Activated CD4-positive, alpha-beta T cell treated with anti-CD3 and anti-CD28 coated beads, Interleukin-2, amount 10 ng/mL, durations not matched to agents 7 days and 5 days (primary cell): Measurements from ENCODE around the gene ANKFN1. TPM values are rescaled to one million over a fixed set of nuclear protein-coding genes. Genes with fewer than 3 reads are reported as not detected.

Experiments
- CTCF ChIA-PET: fragments of 350-600 bp; sonication (Branson Sonifier 250); formaldehyde crosslinking; loops from one replicate; lab custom pipeline; 2021; ENCODE audit warnings: antibody characterized with exemption; lab: Charles Lee
- POLR2A ChIA-PET: fragments of 350-600 bp; sonication (Branson Sonifier 250); formaldehyde crosslinking; loops from one replicate; lab custom pipeline; 2021; ENCODE audit warnings: antibody characterized with exemption; lab: Charles Lee
- DNase-seq: peaks from one replicate; pipeline ENCODE4 v3.0.0-alpha.2; 2020
- H3K27ac Mint-ChIP-seq: one replicate; pipeline ENCODE4 v1.8.0; 2021; ENCODE audit warnings: mild to moderate bottlenecking, moderate library complexity, mixed read lengths
- H3K27me3 Mint-ChIP-seq: one replicate; pipeline ENCODE4 v1.8.0; 2021; ENCODE audit warnings: mixed read lengths
- H3K36me3 Mint-ChIP-seq: one replicate; pipeline ENCODE4 v1.8.0; 2021; ENCODE audit warnings: low read depth, mixed read lengths
- H3K4me1 Mint-ChIP-seq: one replicate; pipeline ENCODE4 v1.8.0; 2021; ENCODE audit warnings: mixed read lengths
- H3K4me3 Mint-ChIP-seq: one replicate; pipeline ENCODE4 v1.8.0; 2021; ENCODE audit warnings: mild to moderate bottlenecking, moderate library complexity, mixed read lengths
- H3K9me3 Mint-ChIP-seq: one replicate; pipeline ENCODE4 v1.8.0; 2021; ENCODE audit warnings: mixed read lengths
- total RNA-seq, 2 experiments: library from RNA; stranded (reverse); gene quantifications; one replicate each; pipeline ENCODE4 v1.2.3, GENCODE V29; 2021

Gene ANKFN1
- total RNA-seq, 2 experiments from 2014 or later: not detected

DNA sequence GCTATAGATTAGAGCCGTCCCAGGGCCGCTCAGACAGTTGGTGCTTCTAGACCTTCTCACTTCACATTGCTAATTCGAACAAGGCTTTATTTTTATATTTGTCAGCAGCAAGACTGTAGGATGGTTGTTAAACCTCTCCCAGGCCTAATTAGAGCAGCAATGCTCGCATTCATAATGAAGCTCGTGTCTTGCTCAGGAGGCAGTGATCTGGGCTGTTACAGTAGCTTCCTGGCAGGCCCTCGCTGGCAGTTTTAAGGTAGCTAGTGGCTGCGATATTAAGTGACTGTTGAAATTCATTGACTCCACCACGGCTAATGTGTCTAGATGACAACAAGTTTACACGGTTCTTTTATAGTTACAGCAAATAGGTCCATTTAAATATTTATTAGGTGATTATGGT, 23.2 kb upstream of the ANKFN1 start:
- Mint-ChIP-seq H3K4me1 (no peaks in the 10 kb centered on the region), H3K27ac (no peak overlapping the region), H3K27me3 (peaks cover 10% of the 10 kb centered on the region), H3K36me3 (no peaks in the 10 kb centered on the region), H3K9me3 (no peaks in the 10 kb centered on the region), H3K4me3 (no peak overlapping the region)
- ChIA-PET CTCF (interaction anchor here (0.9 kb wide), 1 partner anchor 17 kb away, joined by 3 read pairs; no protein-coding TSS in a partner anchor), POLR2A (no interaction called here)
- no peak for DNase-seq

DNA sequence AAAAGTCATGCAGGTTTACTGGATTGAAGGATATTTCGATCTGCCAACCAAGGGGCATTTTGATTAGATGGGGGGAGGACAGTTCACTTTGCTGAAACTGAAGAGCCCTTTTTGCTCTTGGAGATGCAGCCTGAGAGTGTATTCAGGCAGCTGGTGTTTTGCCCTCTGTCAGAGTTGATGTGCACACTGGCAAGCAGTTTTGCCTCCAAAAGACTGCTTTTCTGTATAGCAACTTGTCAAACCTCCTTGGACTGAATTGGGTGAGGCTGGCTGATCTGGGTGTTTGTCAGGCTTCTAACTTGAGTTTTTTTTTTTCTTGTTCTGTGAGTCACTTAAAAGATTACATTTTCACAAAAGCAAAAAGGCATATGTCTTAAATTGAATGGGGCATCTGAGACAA, 22.6 kb upstream of the ANKFN1 start:
- no peak overlapping the region for H3K27ac Mint-ChIP-seq
- ChIA-PET CTCF (interaction anchor here (0.9 kb wide), 1 partner anchor 16 kb away, joined by 3 read pairs; no protein-coding TSS in a partner anchor), POLR2A (no interaction called here)
- H3K4me3 Mint-ChIP-seq: no peak overlapping the region
- peaks cover 10% of the 10 kb centered on the region for H3K27me3 Mint-ChIP-seq
- no peaks in the 10 kb centered on the region for H3K9me3 Mint-ChIP-seq
- H3K4me1 Mint-ChIP-seq: no peaks in the 10 kb centered on the region
- no peaks in the 10 kb centered on the region for H3K36me3 Mint-ChIP-seq
- no peak for DNase-seq

DNA sequence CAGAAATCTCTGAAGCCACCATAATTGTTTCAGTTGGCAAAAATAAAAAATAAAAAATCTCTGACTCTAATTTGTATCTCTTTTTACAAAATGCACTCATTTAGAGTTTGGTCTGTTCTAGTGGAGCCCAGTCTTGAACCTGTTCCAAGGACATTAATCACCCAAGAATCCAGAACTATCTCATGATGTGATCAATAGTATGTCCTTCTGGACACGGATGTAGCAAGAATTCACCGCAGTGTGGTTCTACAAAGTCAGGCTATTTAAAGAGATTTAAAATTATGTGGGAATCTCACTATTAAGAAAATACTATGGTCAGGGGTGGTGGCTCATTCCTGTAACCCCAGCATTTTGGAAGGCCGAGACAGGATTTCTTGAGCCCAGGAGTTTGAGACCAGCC, 21.8 kb upstream of the ANKFN1 start:
- no peaks in the 10 kb centered on the region for H3K9me3 Mint-ChIP-seq
- peaks cover 12% of the 10 kb centered on the region for H3K27me3 Mint-ChIP-seq
- H3K4me3 Mint-ChIP-seq: no peak overlapping the region
- H3K36me3 Mint-ChIP-seq: no peaks in the 10 kb centered on the region
- no peak for DNase-seq
- H3K4me1 Mint-ChIP-seq: no peaks in the 10 kb centered on the region
- ChIA-PET CTCF (no interaction called here), POLR2A (no interaction called here)
- H3K27ac Mint-ChIP-seq: no peak overlapping the region

DNA sequence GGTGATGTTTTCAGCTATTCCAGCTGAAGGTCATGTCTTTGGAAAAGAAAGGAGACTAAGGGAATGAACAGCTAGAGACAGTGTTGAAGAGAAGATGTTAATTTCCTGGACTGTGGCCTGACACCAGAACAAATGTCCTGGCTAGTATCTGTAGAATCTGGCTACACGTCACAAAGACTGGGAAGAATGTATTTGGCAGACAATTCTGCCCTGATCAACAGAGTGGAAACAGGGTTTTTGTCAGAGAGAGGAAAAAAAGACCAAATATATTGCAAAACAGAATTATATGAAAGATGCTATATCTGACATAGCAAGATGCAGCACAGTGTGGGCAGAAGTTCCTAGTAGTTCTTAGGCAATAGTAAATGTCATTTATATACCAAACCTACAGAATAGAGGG, 17.0 kb upstream of the ANKFN1 start:
- CTCF ChIA-PET: no interaction called here
- POLR2A ChIA-PET: no interaction called here

DNA sequence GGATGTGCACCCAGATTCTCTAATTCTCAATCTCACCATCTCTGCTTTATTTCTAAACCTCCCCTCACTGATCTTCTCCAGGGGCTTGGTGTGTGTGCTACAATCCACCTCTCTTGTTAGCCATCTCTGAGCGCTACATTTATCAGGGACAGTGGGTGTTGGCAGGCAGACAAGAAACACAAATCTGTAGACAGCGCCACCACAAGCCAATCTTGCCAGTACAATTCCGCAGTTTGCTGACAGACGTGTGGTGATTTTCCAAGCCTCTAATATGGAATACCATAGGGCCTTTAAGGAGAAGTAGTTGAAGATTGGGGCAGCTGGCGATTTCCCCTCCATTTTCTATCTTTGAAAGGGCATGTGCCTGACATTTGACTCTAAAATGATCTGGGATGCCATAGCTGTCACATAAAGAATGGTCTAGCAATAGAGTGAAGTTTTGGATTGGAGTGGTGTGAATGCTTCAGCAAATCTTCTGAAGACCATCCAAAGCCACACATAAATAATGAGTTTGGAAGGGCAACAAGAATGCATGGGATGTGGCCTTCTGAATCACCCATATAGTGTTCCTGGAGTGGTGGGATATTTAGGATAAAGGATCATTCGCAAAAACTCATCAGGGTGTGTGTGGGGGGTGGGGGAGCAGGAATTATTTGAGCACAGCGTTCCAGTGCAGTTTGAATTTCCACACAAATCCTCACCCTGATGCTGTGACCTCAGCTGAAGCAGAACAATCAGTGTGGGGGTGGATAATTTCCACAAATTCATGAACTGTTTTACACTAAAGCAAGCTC, 12.0 kb upstream of the ANKFN1 start:
- no peaks in the 10 kb centered on the region for H3K36me3 Mint-ChIP-seq
- no peaks in the 10 kb centered on the region for H3K4me1 Mint-ChIP-seq
- no peaks in the 10 kb centered on the region for H3K9me3 Mint-ChIP-seq
- no peak for DNase-seq
- peaks cover 8% of the 10 kb centered on the region for H3K27me3 Mint-ChIP-seq
- ChIA-PET POLR2A (no interaction called here), CTCF (no interaction called here)
- H3K4me3 Mint-ChIP-seq: no peak overlapping the region
- no peak overlapping the region for H3K27ac Mint-ChIP-seq

More for the DNA sequence above, 17.0 kb upstream of the ANKFN1 start:
- Mint-ChIP-seq H3K36me3 (no peaks in the 10 kb centered on the region), H3K4me3 (no peak overlapping the region), H3K27me3 (peaks cover 9% of the 10 kb centered on the region), H3K4me1 (no peaks in the 10 kb centered on the region), H3K27ac (no peak overlapping the region), H3K9me3 (no peaks in the 10 kb centered on the region)
- DNase-seq: no peak

DNA sequence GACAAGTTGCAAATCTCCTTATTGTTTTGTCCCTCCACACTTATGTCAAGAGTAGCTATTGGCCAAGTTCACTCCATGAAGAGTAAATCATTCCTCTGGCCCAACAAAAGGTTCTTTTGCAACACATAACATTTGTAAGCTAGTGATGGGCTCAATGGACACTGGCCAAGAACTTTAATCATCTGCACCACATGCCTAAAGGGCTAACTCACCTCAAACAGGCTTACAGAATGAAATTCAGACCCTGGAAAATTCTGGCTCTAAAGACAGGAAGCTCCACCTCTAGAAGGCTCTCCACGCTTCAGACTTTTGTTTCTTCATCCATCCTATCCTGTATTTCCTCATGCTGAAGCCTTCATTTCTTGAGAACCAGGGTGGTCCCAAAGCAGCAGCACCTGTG, 10.9 kb upstream of the ANKFN1 start:
- Mint-ChIP-seq H3K4me1 (no peaks in the 10 kb centered on the region), H3K4me3 (no peak overlapping the region), H3K27ac (no peak overlapping the region), H3K9me3 (no peaks in the 10 kb centered on the region), H3K27me3 (peaks cover 2% of the 10 kb centered on the region), H3K36me3 (no peaks in the 10 kb centered on the region)
- ChIA-PET POLR2A (no interaction called here), CTCF (no interaction called here)
- DNase-seq: no peak

DNA sequence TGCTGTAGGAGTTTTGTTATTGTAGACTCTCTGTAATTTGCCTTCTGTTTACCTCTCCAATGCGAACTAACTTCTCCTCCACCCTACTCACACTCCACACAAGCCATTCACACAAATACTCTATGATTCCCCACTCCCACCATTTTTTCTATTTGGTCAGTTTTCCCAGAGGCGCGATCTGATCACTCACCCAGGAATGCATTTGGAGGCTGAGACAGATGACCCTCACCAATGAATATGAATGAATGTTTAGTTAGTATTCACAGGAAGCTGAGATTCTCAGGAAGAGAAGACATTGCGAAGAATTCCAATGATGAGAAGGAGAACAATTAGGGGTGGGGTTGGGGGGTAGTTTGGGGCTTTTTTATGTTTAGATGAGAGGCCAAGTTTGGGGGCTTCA, 10.5 kb upstream of the ANKFN1 start:
- no peaks in the 10 kb centered on the region for H3K9me3 Mint-ChIP-seq
- H3K36me3 Mint-ChIP-seq: no peaks in the 10 kb centered on the region
- no peak overlapping the region for H3K4me3 Mint-ChIP-seq
- CTCF ChIA-PET: no interaction called here
- no peak for DNase-seq
- H3K4me1 Mint-ChIP-seq: no peaks in the 10 kb centered on the region
- POLR2A ChIA-PET: no interaction called here
- H3K27me3 Mint-ChIP-seq: no peaks in the 10 kb centered on the region
- H3K27ac Mint-ChIP-seq: no peak overlapping the region

DNA sequence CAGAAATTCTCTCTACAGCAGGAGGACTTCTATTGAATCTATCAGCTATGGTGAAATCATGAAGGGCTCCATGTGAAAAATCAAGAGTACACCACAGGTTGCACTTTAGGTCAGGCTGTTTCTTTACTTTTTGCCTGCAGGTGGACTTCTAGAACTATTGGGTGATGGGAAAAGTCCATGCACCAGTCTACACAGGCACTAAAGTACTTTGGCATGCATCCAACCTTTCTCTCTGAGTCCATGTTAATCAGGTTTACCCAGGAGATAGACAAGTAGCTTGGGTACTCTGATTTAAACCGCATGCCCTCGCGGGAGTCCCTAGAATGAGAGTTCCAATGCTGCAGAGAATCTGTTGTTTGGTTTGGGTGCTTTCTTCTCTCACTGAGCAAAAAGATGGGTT, 9.1 kb upstream of the ANKFN1 start:
- no peaks in the 10 kb centered on the region for H3K9me3 Mint-ChIP-seq
- no peaks in the 10 kb centered on the region for H3K36me3 Mint-ChIP-seq
- no peaks in the 10 kb centered on the region for H3K27me3 Mint-ChIP-seq
- H3K4me1 Mint-ChIP-seq: no peaks in the 10 kb centered on the region
- no peak for DNase-seq
- CTCF ChIA-PET: no interaction called here
- no peak overlapping the region for H3K4me3 Mint-ChIP-seq
- POLR2A ChIA-PET: no interaction called here
- no peak overlapping the region for H3K27ac Mint-ChIP-seq

DNA sequence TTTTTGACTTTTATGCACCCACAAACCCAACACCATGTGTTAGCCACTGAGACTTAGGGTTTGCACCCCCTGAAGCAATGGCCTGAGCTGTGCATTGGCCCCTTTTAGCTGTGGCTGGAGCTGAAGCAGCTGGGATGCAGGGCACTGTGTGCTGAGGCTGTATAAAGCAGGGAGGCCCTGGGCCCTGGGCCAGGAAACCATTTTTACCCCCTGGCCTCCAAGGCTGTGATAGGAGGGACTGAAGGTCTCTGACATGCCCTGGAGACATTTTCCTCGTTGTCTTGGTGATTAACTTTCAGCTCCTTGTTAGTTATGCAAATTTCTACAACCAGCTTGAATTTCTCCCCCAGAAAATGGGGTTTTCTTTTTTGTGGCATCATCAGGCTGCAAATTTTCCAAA, 6.7 kb upstream of the ANKFN1 start:
- Mint-ChIP-seq H3K4me1 (no peaks in the 10 kb centered on the region), H3K4me3 (no peak overlapping the region), H3K27me3 (peaks cover 2% of the 10 kb centered on the region), H3K36me3 (no peaks in the 10 kb centered on the region), H3K27ac (no peak overlapping the region), H3K9me3 (no peaks in the 10 kb centered on the region)
- DNase-seq: no peak
- ChIA-PET CTCF (interaction anchor here (0.8 kb wide), 1 partner anchor 16 kb away, joined by 3 read pairs; no protein-coding TSS in a partner anchor), POLR2A (no interaction called here)

DNA sequence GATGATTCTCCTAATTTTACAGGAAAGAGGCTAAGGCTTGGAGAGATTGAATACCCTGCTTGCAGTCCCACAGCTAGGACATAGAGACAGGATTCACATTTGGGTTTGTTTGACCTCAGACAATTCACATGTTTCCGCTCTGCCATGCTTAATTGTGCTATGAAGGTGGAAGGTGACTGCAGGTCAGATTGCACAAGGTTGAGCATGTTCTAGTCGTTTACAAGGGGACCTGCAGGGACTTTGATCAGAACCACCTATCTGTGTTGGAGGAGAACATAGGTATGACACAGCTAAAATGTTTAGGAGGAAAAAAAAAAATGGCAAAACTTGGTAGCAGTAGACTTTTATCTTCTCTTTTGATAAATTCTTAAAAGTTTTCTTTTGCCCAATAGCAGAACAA, 4.9 kb upstream of the ANKFN1 start:
- Mint-ChIP-seq H3K4me3 (no peak overlapping the region), H3K36me3 (no peaks in the 10 kb centered on the region), H3K9me3 (no peaks in the 10 kb centered on the region), H3K27me3 (peaks cover 2% of the 10 kb centered on the region), H3K27ac (no peak overlapping the region), H3K4me1 (no peaks in the 10 kb centered on the region)
- DNase-seq: no peak
- POLR2A ChIA-PET: no interaction called here
- CTCF ChIA-PET: no interaction called here

DNA sequence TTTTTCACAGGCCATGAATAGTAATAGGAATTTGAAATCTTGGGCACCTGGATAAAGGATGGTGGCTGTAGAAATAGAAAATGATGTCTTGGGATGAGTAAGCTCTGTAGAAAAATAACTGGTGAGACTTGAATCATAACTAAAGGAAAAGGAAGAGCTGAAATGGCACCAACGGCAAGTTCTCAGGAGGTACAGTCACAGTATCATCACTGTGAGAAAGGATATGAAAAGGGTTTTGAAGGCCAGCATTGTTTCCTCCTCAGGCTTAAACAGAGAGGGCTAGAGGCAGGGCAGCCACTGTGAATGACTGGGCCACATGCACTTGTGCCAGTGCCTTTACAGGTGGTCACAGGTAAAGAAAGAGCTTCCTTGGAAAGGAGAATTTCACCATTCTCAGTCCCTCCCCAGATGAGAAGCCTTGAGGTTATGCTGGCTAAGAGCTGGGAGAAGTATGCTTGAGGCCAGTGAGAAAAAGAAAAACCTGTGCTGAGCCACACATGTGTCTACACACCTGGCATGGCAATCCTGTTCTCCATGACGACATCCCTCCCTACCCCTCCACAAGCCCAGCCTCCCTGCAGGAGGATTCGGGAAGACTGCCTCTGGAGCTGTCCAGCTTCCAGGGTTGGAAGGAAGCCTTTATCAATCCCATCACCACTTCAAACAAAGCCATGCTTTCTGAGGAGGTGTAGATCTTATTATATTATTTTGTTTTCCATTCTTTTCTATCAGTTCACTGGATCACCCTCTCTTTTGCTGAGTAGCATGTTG, 3.8 kb upstream of the ANKFN1 start:
- H3K27me3 Mint-ChIP-seq: peaks cover 2% of the 10 kb centered on the region
- no peak overlapping the region for H3K27ac Mint-ChIP-seq
- ChIA-PET POLR2A (no interaction called here), CTCF (no interaction called here)
- DNase-seq: no peak
- no peak overlapping the region for H3K4me3 Mint-ChIP-seq
- H3K9me3 Mint-ChIP-seq: no peaks in the 10 kb centered on the region
- no peaks in the 10 kb centered on the region for H3K4me1 Mint-ChIP-seq
- H3K36me3 Mint-ChIP-seq: no peaks in the 10 kb centered on the region

DNA sequence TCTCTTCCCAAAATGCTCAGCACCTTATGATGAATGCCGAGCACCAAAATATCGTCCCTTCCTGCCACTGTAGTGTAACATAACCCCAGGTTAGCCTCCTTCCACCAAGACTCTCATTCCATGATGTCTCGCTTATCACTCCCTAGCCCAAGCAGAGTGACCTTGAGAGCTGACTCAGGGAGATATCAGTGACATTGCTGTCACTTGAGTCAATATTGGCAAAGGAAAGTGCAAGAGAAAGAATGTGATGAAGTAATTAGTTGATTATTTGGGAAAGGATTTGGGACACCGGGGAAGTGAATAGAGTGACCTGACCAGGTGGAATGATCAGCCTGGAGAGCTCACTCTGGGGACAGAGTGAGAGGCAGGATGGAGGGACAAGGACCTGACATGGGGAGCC, 2.6 kb upstream of the ANKFN1 start:
- CTCF ChIA-PET: no interaction called here
- POLR2A ChIA-PET: no interaction called here
- H3K27me3 Mint-ChIP-seq: peaks cover 2% of the 10 kb centered on the region

DNA sequence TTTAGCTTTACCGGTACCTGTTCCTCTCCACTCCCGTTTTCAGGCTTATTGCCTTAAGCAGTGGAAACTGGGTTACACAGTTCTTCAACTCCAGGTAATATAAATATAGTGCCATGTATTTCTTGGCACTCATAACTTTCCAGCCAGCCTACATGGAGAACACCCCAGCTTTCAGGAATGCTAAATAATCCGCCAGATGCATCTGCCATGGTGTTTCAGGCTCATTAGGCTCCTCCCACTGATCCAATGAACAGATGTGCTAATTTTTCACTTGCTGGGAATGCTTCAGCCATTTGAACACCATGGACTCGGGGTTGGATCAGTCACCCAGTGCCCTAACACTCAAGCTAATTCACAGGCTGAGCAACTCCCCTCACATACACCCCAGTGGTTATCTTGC, 4.6 kb downstream of the ANKFN1 start:
- CTCF ChIA-PET: no interaction called here

More for the DNA sequence above, 2.6 kb upstream of the ANKFN1 start:
- Mint-ChIP-seq H3K9me3 (no peaks in the 10 kb centered on the region), H3K4me3 (no peak overlapping the region), H3K4me1 (no peaks in the 10 kb centered on the region), H3K36me3 (no peaks in the 10 kb centered on the region), H3K27ac (no peak overlapping the region)
- no peak for DNase-seq

More for the DNA sequence above, 4.6 kb downstream of the ANKFN1 start:
- Mint-ChIP-seq H3K27me3 (no peaks in the 10 kb centered on the region), H3K4me1 (no peaks in the 10 kb centered on the region), H3K9me3 (no peaks in the 10 kb centered on the region), H3K27ac (no peak overlapping the region), H3K36me3 (no peaks in the 10 kb centered on the region), H3K4me3 (no peak overlapping the region)
- no peak for DNase-seq
- POLR2A ChIA-PET: no interaction called here
